ENCODE data around the gene CASZ1. TPM values are rescaled to one million over a fixed set of nuclear protein-coding genes. Genes with fewer than 3 reads are reported as not detected.

CASZ1 gene
- total RNA-seq, 2 donors from 2014 or later, result 1.6 to 1.8 TPM

DNA sequence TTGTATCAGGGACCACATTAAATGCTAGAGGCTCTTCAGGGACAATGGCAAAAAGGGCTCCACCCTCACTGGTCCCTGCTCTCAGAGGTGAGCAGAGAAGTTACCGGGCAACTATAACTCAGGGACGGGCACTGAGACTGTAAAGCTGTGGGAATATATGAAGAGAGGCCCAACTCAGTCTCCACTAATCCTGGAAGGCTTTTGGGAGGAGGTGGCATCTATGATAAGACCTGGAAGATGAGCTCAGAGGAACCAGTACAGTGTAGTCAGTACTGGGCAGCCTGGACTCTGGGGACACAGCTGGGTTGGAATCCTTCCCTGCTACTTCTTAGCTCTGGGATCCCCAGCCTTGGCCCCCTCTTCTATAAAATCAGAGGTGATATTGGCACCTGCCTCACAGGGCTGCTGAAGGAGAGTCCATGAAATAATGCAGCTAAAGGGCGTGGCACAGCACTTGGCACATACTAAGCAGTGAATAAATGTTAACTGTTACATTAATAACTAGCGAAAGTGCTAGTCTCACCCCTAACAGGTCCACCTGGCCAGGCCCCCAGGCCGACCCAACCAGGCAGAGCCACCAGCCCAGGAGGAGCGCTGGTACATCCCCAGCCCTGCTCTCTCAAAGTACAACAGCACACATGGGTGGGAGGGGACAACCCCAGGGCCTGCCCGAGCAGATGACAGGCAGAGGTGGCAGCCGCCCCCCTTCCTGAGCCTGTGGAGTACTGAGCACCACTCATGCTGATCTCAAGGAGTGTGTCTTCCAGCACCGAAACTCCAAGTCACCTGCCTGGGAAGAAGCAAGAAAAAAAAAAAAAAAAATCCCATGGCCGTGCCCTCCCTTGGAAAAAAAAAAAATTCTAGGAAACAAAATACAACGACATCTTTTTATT, 62.7 kb downstream of the CASZ1 start:
- H3K36me3 Mint-ChIP-seq, result no peaks in the 10 kb centered on the region
- H3K27ac Mint-ChIP-seq, result no peak overlapping the region
- no peaks in the 10 kb centered on the region for H3K9me3 Mint-ChIP-seq
- peak; percentile 84 to 98 for ATAC-seq
- DNase-seq (ENCODE audit: low spot score in 2 of 2), result peak in 1 of 2 donors; percentile 34

GRCh38 chr1:10730985-10731384, 65.5 kb downstream of the CASZ1 start:
- no peaks in the 10 kb centered on the region for H3K9me3 Mint-ChIP-seq
- no peaks in the 10 kb centered on the region for H3K36me3 Mint-ChIP-seq
- ATAC-seq, result peak; percentile 60 to 82
- DNase-seq (ENCODE audit: low spot score in 2 of 2), result no peak
- no peak overlapping the region for H3K27ac Mint-ChIP-seq

GRCh38 chr1:10728595-10729410, 67.6 kb downstream of the CASZ1 start:
- Mint-ChIP-seq H3K9me3 (no peaks in the 10 kb centered on the region), H3K36me3 (no peaks in the 10 kb centered on the region), H3K27ac (no peak overlapping the region)
- ATAC-seq, result no peak
- DNase-seq (ENCODE audit: low spot score in 2 of 2), result no peak

DNA sequence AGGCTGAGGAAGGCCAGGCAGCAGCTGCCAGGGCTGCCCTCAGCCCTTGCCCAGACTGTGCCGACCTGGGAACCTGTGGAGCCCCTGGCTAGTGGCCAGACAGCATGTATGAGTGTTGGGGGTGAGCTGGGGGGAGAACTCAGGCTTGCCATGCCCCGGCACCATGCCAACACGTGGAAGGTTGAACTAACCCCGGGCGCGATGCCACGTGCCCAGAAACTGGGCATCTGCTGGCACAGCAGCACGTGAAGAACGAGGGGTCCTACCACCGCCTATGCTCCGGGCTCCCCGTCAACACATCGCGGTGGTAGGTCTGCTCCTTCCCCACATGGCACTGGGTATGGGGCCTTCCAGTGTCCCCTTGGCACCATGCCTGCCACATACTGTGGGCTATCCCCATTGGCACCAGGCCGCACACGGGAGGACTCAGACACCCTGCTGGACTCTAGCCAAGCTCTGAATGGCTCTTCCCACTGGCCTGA, 68.7 kb downstream of the CASZ1 start:
- ATAC-seq, result no peak
- Mint-ChIP-seq H3K36me3 (no peaks in the 10 kb centered on the region), H3K9me3 (no peaks in the 10 kb centered on the region)

DNA sequence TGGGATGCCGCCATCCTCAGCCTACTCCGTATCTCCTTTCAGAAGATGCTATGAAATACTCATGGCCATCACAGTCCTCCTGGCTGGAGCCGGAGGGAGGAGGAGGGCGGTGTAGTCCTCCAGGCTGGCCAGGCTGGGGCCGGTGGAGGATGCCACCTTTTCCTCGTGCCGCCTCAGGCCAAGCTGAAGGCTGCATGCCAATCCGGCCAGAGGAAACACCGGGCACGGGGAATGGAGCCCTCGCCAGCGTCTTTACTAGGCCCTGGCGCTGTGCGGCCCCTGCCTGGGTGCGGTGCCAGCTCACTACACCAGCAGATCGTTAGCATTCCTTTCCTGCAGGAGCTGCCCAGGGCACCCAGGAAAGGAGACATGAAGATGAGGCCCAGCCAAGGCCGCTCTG, 70.1 kb downstream of the CASZ1 start:
- DNase-seq (ENCODE audit: low spot score in 2 of 2), result no peak
- Mint-ChIP-seq H3K27ac (no peak overlapping the region), H3K36me3 (no peaks in the 10 kb centered on the region), H3K9me3 (no peaks in the 10 kb centered on the region)
- no peak for ATAC-seq

More for the DNA sequence above, 68.7 kb downstream of the CASZ1 start:
- H3K27ac Mint-ChIP-seq, result no peak overlapping the region
- no peak for DNase-seq (ENCODE audit: low spot score in 2 of 2)

GRCh38 chr1:10724948-10725847, 71.2 kb downstream of the CASZ1 start:
- no peak for ATAC-seq
- H3K9me3 Mint-ChIP-seq, result no peaks in the 10 kb centered on the region
- no peaks in the 10 kb centered on the region for H3K36me3 Mint-ChIP-seq
- no peak for DNase-seq (ENCODE audit: low spot score in 2 of 2)
- H3K27ac Mint-ChIP-seq, result no peak overlapping the region

DNA sequence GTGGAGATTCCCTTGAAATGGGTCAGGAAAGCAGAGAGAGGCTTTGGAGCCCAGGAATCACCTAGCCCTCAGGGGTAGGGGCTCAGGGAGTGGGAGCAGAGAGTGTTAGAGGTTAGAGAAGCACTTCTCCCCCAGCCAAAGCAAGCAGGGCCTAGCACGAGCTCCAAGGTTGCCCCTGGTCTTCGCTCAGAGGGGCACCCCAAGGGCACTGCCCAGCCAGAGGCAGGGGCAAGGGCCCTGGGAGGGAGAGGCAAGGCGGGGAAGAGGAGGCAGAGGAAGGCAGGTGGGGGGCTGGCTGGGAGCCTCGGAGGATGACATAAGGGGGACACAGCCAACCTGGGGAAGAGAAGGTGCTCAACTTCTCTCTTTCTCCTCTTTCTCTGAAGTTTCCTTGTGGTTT, 71.9 kb downstream of the CASZ1 start:
- DNase-seq (ENCODE audit: low spot score in 2 of 2), result no peak
- Mint-ChIP-seq H3K9me3 (no peaks in the 10 kb centered on the region), H3K27ac (no peak overlapping the region), H3K36me3 (no peaks in the 10 kb centered on the region)
- no peak for ATAC-seq

GRCh38 chr1:10724052-10724494, 72.4 kb downstream of the CASZ1 start:
- Mint-ChIP-seq H3K36me3 (no peaks in the 10 kb centered on the region), H3K9me3 (no peaks in the 10 kb centered on the region), H3K27ac (no peak overlapping the region)
- DNase-seq (ENCODE audit: low spot score in 2 of 2), result no peak
- no peak for ATAC-seq

- Mint-ChIP-seq H3K36me3 (no peaks in the 10 kb centered on the region), H3K27ac (no peak overlapping the region), H3K9me3 (no peaks in the 10 kb centered on the region)
- DNase-seq (ENCODE audit: low spot score in 2 of 2) (no peak), ATAC-seq (no peak)
These were observed 73.1 kb downstream of the CASZ1 start for GRCh38 chr1:10723317-10723716.

DNA sequence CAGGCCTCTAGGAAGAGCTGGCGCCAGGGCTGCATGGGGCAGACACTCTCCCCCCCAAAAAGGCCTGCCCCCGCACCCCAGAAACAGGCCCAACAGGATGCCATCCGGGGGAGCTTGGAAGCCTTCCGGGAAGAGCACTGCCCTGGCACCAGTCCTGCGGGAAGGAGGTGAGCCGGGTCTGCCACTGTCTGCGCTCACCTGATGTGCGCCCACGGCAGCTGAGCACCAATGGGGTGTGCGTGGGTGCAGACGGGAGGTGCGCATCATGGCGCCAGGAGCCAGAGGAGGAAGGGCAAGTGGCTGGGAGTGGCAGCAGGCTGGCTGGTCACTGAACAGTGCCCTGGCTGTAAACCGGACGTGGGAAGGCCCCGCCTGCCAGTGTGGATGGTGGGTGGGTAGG, 73.6 kb downstream of the CASZ1 start:
- Mint-ChIP-seq H3K27ac (no peak overlapping the region), H3K36me3 (no peaks in the 10 kb centered on the region), H3K9me3 (no peaks in the 10 kb centered on the region)
- DNase-seq (ENCODE audit: low spot score in 2 of 2), result no peak
- no peak for ATAC-seq

DNA sequence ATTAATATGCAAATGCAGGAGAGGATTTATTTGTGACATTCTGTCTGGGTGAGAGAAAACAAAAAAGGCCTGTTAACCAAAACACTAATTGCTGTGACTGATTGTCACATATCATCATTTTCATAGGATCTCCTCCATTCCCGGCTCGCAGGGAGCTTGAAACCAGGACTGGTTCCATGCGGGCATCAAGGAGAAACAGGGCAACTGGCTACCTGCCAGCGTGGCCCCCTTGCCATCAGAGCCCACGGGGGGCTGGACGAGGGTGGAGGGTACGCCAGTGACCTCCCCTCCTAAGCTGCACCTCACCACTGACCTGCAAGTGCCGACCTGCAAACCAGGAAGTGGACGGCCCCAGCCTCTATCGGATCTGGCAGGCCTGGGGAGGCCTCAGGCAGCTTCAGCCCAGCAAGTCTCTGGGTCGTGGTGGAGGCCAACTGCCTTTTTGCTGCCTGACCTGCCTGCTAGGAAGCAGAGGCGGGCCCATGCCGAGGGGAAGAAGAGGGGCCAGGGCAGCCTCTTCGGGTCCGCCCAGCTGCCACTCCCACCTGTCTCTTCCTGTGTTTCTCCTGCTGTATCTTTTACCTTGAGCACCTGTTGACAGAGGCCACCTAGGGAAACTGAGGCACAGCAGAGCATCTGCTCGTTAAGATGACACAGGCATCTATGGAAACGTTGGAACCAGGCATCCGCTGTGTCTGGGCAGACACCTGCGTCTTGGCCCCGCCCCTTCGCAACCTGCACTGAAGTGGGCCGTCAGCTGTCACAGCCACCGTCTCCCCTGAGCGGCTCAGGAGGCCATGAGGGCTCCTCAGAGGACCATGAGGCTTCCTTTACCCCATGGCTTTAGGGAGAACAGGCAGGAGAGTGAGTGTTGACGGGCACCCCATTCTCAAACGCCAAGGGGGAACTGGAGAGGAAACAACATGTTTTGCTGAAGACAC, 74.8 kb downstream of the CASZ1 start:
- ATAC-seq (no peak), DNase-seq (ENCODE audit: low spot score in 2 of 2) (no peak)
- H3K36me3 Mint-ChIP-seq, result no peaks in the 10 kb centered on the region
- H3K27ac Mint-ChIP-seq, result no peak overlapping the region
- H3K9me3 Mint-ChIP-seq, result no peaks in the 10 kb centered on the region

DNA sequence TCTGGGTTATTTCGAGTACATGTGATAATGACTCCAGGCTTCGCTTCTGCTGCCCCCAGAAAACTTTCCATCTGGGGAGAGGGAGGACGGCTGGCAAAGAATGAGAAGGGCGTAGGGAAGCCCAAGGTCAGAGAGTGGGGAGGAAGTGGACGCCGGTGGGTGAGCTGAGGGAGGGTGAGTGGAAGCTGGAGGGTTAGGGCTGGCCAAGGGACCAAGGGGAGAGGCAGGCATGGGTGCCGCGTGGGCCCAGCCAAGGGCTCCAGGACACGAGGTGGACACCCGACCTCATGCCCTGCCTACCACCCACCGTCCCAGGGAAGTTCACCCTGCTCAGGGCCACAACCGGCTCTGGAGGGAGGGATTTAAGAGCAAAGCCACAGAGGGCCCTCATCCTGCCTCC, 75.8 kb downstream of the CASZ1 start:
- H3K9me3 Mint-ChIP-seq, result no peaks in the 10 kb centered on the region
- DNase-seq (ENCODE audit: low spot score in 2 of 2) (no peak), ATAC-seq (no peak)
- H3K27ac Mint-ChIP-seq, result no peak overlapping the region
- H3K36me3 Mint-ChIP-seq, result no peaks in the 10 kb centered on the region

DNA sequence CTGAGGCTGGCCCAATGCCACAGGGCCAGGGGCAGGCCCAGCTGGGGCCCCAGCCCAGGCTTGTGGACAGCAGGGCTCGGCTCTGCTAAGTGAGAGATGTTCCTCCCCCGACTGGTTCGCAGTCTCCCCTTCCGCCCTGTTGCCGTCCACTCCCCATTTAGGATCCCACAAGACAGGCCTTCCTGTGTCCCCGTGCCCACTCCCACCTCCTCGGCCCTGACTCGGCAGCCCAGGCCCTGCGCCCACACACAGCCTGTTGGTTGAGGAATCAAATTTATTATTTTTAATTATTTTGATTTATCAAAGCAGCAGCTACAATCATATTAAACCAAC, 78.4 kb downstream of the CASZ1 start:
- H3K9me3 Mint-ChIP-seq, result no peaks in the 10 kb centered on the region
- no peak for DNase-seq (ENCODE audit: low spot score in 2 of 2)
- no peaks in the 10 kb centered on the region for H3K36me3 Mint-ChIP-seq
- no peak for ATAC-seq
- no peak overlapping the region for H3K27ac Mint-ChIP-seq

GRCh38 chr1:10717296-10718082, 79.0 kb downstream of the CASZ1 start:
- H3K27ac Mint-ChIP-seq, result no peak overlapping the region
- no peaks in the 10 kb centered on the region for H3K9me3 Mint-ChIP-seq

DNA sequence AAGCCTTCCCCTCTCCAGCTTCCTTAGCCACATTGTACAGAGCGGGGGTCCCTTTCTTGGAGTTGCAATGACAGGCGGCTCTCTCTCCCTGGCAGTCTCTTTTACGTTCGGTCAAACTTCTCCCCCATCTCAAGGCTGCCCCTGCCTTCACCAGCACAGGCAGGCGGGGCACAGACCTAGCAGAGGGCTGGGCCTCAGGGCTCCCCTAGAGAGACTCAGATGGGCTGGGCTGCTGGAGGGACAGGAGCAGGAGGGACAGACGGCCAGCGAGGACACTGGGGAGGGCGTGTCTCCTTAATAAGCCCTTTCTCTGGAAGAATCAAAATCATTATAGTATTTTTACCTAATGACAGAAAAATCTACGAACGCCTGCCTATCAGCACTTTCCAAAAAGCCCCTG, 79.6 kb downstream of the CASZ1 start:
- Mint-ChIP-seq H3K36me3 (no peaks in the 10 kb centered on the region), H3K27ac (no peak overlapping the region), H3K9me3 (no peaks in the 10 kb centered on the region)
- no peak for DNase-seq (ENCODE audit: low spot score in 2 of 2)
- no peak for ATAC-seq

More at GRCh38 chr1:10717296-10718082, 79.0 kb downstream of the CASZ1 start:
- DNase-seq (ENCODE audit: low spot score in 2 of 2) (no peak), ATAC-seq (no peak)
- H3K36me3 Mint-ChIP-seq, result no peaks in the 10 kb centered on the region
